ENCODE results near the gene PSMD3. TPM values are rescaled to one million over a fixed set of nuclear protein-coding genes. Genes with fewer than 3 reads are reported as not detected.

The PSMD3 gene
- total and polyA plus RNA-seq, 4 donors = 54.3 to 136 (median 104) TPM

DNA sequence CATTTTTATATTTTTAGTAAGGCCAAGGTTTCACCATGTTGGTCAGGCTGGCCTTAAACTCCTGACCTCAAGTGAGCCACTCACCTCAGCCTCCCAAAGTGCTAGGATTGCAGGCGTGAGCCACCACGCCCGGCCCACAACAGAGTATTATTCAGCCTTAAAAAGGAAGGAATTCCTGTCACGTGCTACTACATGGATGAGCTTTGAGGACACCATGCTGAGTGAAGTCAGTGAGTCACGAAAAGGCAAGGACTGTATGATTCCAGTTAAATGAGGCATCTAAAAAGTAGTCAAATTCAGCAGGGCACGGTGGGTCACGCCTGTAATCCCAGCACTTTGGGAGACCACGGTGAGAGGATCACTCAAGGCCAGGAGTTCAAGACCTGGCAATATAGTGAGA, 44.3 kb downstream of the PSMD3 start:
- 94% methylated on average over 8 of the region's 8 CpGs for WGBS (ENCODE audit: insufficient coverage)
- no peak for DNase-seq (ENCODE audit: low read depth in 4 of 6, low spot score in 6 of 6)
- H3K27me3 ChIP-seq (ENCODE audit: control insufficient read depth, insufficient read depth, low read length) = no peaks in the 10 kb centered on the region
- H3K4me3 ChIP-seq (ENCODE audit: low read depth, low read length) = no peak overlapping the region
- H3K4me1 ChIP-seq (ENCODE audit: control insufficient read depth, insufficient read depth, low read length) = peaks cover 34% of the 10 kb centered on the region
- no peak overlapping the region for H3K27ac ChIP-seq (ENCODE audit: low read depth, low read length)
- H3K9me3 ChIP-seq (ENCODE audit: control insufficient read depth, insufficient read depth, low read length) = no peaks in the 10 kb centered on the region
- peaks cover 100% of the 10 kb centered on the region for H3K36me3 ChIP-seq (ENCODE audit: control insufficient read depth, insufficient read depth, low read length)

DNA sequence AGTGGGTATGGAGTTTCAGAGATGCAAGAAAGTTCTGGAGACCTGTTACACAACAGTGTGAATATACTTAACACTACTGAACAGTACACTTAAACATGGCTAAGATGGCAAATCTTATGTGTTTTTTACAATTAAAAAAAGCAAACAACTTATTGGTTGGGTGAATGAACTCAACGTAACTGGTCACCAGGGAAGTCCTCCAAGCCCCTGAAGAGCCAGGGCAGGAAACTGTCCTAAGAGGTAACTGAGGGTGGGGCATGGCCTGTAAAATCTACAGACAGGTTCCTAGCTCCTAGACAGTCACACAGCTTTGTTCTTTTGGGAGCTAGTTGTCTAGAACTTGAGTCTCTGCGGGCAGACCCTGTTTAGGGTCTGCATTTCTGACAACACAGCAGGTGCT, 45.0 kb downstream of the PSMD3 start:
- Histone ChIP-seq H3K4me1 (ENCODE audit: control insufficient read depth, insufficient read depth, low read length) (peaks cover 34% of the 10 kb centered on the region), H3K27ac (ENCODE audit: low read depth, low read length) (no peak overlapping the region)
- WGBS (ENCODE audit: insufficient coverage) = 92% methylated on average over 2 of the region's 2 CpGs

DNA sequence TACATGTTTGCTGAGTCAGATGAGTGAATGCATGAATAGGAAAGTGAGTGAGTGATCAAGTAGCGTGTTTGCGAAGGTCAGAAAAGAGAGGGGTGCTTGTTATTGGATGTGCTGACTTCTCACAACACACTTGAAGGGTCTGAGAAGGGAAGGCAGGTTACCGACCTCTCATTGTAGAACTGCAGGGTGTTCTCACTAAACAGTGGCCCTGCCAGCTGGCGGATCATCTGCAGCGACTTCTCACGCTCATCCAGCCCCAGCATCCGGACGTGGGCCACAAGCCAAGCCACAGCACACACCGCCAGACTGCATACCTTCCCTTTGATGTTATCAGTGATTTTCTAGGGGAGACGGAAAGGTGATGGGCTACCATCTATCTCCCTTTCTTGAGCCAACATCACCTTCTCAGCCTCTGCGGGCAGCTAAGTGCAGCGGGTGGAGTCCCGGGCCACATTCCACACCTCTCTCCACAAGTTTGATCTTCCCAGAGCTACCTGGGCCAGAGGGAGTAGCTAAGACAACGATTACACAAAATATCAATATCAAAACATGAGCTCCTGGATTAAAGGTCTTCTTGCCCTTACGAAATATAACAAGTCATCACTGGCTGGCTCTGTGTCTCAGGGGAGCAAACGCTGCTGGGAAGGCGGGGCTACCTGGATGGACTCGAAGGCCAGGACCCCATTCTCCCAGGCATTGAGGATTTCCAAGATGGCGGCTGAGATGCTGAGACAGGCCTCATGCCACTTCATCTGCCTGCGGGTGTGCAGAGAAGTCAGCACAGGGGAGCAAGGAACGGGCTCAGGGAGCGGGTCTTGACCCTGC, 45.6 kb downstream of the PSMD3 start:
- DNase-seq (ENCODE audit: low read depth in 4 of 6, low spot score in 6 of 6) = no peak
- Histone ChIP-seq H3K27me3 (ENCODE audit: control insufficient read depth, insufficient read depth, low read length) (no peaks in the 10 kb centered on the region), H3K36me3 (ENCODE audit: control insufficient read depth, insufficient read depth, low read length) (peaks cover 100% of the 10 kb centered on the region), H3K27ac (ENCODE audit: low read depth, low read length) (no peak overlapping the region), H3K9me3 (ENCODE audit: control insufficient read depth, insufficient read depth, low read length) (no peaks in the 10 kb centered on the region), H3K4me1 (ENCODE audit: control insufficient read depth, insufficient read depth, low read length) (peaks cover 30% of the 10 kb centered on the region), H3K4me3 (ENCODE audit: low read depth, low read length) (no peak overlapping the region)
- 94% methylated on average over 19 of the region's 22 CpGs for WGBS (ENCODE audit: insufficient coverage)

More for the DNA sequence above, 45.0 kb downstream of the PSMD3 start:
- Histone ChIP-seq H3K36me3 (ENCODE audit: control insufficient read depth, insufficient read depth, low read length) (peaks cover 100% of the 10 kb centered on the region), H3K9me3 (ENCODE audit: control insufficient read depth, insufficient read depth, low read length) (no peaks in the 10 kb centered on the region), H3K4me3 (ENCODE audit: low read depth, low read length) (no peak overlapping the region), H3K27me3 (ENCODE audit: control insufficient read depth, insufficient read depth, low read length) (no peaks in the 10 kb centered on the region)
- no peak for DNase-seq (ENCODE audit: low read depth in 4 of 6, low spot score in 6 of 6)

GRCh38 chr17:40026816-40027613, 46.4 kb downstream of the PSMD3 start:
- 41% methylated on average over 28 of the region's 33 CpGs for WGBS (ENCODE audit: insufficient coverage)
- Histone ChIP-seq H3K4me1 (ENCODE audit: control insufficient read depth, insufficient read depth, low read length) (peaks cover 22% of the 10 kb centered on the region), H3K27me3 (ENCODE audit: control insufficient read depth, insufficient read depth, low read length) (no peaks in the 10 kb centered on the region), H3K4me3 (ENCODE audit: low read depth, low read length) (no peak overlapping the region), H3K27ac (ENCODE audit: low read depth, low read length) (no peak overlapping the region), H3K36me3 (ENCODE audit: control insufficient read depth, insufficient read depth, low read length) (peaks cover 100% of the 10 kb centered on the region), H3K9me3 (ENCODE audit: control insufficient read depth, insufficient read depth, low read length) (no peaks in the 10 kb centered on the region)
- DNase-seq (ENCODE audit: low read depth in 4 of 6, low spot score in 6 of 6) = peak in 4 of 6 donors; percentile 55 to 89 (median 76)

GRCh38 chr17:40027614-40028012, 47.0 kb downstream of the PSMD3 start:
- Histone ChIP-seq H3K27ac (ENCODE audit: low read depth, low read length) (no peak overlapping the region), H3K4me1 (ENCODE audit: control insufficient read depth, insufficient read depth, low read length) (peaks cover 19% of the 10 kb centered on the region), H3K27me3 (ENCODE audit: control insufficient read depth, insufficient read depth, low read length) (no peaks in the 10 kb centered on the region), H3K4me3 (ENCODE audit: low read depth, low read length) (no peak overlapping the region), H3K36me3 (ENCODE audit: control insufficient read depth, insufficient read depth, low read length) (peaks cover 100% of the 10 kb centered on the region), H3K9me3 (ENCODE audit: control insufficient read depth, insufficient read depth, low read length) (no peaks in the 10 kb centered on the region)
- 64% methylated on average over 3 of the region's 5 CpGs for WGBS (ENCODE audit: insufficient coverage)
- DNase-seq (ENCODE audit: low read depth in 4 of 6, low spot score in 6 of 6) = no peak

GRCh38 chr17:40028595-40028994, 48.0 kb downstream of the PSMD3 start:
- DNase-seq (ENCODE audit: low read depth in 4 of 6, low spot score in 6 of 6) = no peak
- H3K36me3 ChIP-seq (ENCODE audit: control insufficient read depth, insufficient read depth, low read length) = peaks cover 100% of the 10 kb centered on the region
- H3K9me3 ChIP-seq (ENCODE audit: control insufficient read depth, insufficient read depth, low read length) = no peaks in the 10 kb centered on the region
- peaks cover 12% of the 10 kb centered on the region for H3K4me1 ChIP-seq (ENCODE audit: control insufficient read depth, insufficient read depth, low read length)
- no peak overlapping the region for H3K27ac ChIP-seq (ENCODE audit: low read depth, low read length)
- WGBS (ENCODE audit: insufficient coverage) = 95% methylated on average over 13 of the region's 13 CpGs
- H3K4me3 ChIP-seq (ENCODE audit: low read depth, low read length) = no peak overlapping the region
- no peaks in the 10 kb centered on the region for H3K27me3 ChIP-seq (ENCODE audit: control insufficient read depth, insufficient read depth, low read length)

DNA sequence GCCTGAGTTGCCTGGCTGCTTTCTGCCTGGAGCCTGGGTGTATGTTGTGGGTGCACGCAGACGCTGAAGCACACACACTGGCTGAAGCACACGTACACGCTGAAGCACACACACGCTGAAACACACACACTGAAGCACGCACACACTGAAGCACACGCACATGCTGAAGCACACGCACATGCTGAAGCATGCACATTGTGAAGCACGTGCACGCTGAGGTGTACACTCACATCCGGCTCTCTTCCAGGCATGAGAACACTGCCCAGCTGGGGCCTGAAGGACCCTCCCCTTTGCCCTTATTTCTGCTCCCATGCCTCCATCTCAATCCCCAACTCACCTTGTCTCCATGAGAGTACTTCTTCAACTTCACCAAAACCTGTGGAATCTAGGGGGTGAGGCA, 51.1 kb downstream of the PSMD3 start:
- H3K9me3 ChIP-seq (ENCODE audit: control insufficient read depth, insufficient read depth, low read length) = no peaks in the 10 kb centered on the region
- no peaks in the 10 kb centered on the region for H3K27me3 ChIP-seq (ENCODE audit: control insufficient read depth, insufficient read depth, low read length)
- peaks cover 98% of the 10 kb centered on the region for H3K36me3 ChIP-seq (ENCODE audit: control insufficient read depth, insufficient read depth, low read length)
- WGBS (ENCODE audit: insufficient coverage) = 99% methylated on average over 11 of the region's 11 CpGs
- no peak overlapping the region for H3K4me3 ChIP-seq (ENCODE audit: low read depth, low read length)
- DNase-seq (ENCODE audit: low read depth in 4 of 6, low spot score in 6 of 6) = no peak
- no peak overlapping the region for H3K27ac ChIP-seq (ENCODE audit: low read depth, low read length)
- peaks cover 9% of the 10 kb centered on the region for H3K4me1 ChIP-seq (ENCODE audit: control insufficient read depth, insufficient read depth, low read length)

GRCh38 chr17:40032322-40033320, 52.0 kb downstream of the PSMD3 start:
- H3K4me1 ChIP-seq (ENCODE audit: control insufficient read depth, insufficient read depth, low read length) = peaks cover 5% of the 10 kb centered on the region
- H3K27me3 ChIP-seq (ENCODE audit: control insufficient read depth, insufficient read depth, low read length) = no peaks in the 10 kb centered on the region
- no peaks in the 10 kb centered on the region for H3K9me3 ChIP-seq (ENCODE audit: control insufficient read depth, insufficient read depth, low read length)

GRCh38 chr17:40033339-40033738, 52.7 kb downstream of the PSMD3 start:
- Histone ChIP-seq H3K9me3 (ENCODE audit: control insufficient read depth, insufficient read depth, low read length) (no peaks in the 10 kb centered on the region), H3K27me3 (ENCODE audit: control insufficient read depth, insufficient read depth, low read length) (no peaks in the 10 kb centered on the region), H3K4me1 (ENCODE audit: control insufficient read depth, insufficient read depth, low read length) (peaks cover 5% of the 10 kb centered on the region), H3K4me3 (ENCODE audit: low read depth, low read length) (no peak overlapping the region), H3K36me3 (ENCODE audit: control insufficient read depth, insufficient read depth, low read length) (peaks cover 84% of the 10 kb centered on the region), H3K27ac (ENCODE audit: low read depth, low read length) (no peak overlapping the region)
- WGBS (ENCODE audit: insufficient coverage) = 94% methylated on average over 4 of the region's 8 CpGs
- no peak for DNase-seq (ENCODE audit: low read depth in 4 of 6, low spot score in 6 of 6)

More at GRCh38 chr17:40032322-40033320, 52.0 kb downstream of the PSMD3 start:
- DNase-seq (ENCODE audit: low read depth in 4 of 6, low spot score in 6 of 6) = no peak
- Histone ChIP-seq H3K36me3 (ENCODE audit: control insufficient read depth, insufficient read depth, low read length) (peaks cover 91% of the 10 kb centered on the region), H3K4me3 (ENCODE audit: low read depth, low read length) (no peak overlapping the region), H3K27ac (ENCODE audit: low read depth, low read length) (no peak overlapping the region)
- WGBS (ENCODE audit: insufficient coverage) = 93% methylated on average over 17 of the region's 23 CpGs

All from spinal cord (tissue), 10 donors.